Measurements from ENCODE around the gene NFU1.
A peak's percentile ranks its signal among the peaks of the same experiment; 100 is the strongest.
"Not testable (repeated sequence)": the region's sequence is repeated elsewhere in the genome, so short reads cannot be mapped to it uniquely, and the experiment has no call there.

NFU1 gene

GRCh38 chr2:69438580-69438979 is 1.3 kb upstream of the NFU1 start:
- no peak overlapping the region for H3K9ac ChIP-seq (ENCODE audit: insufficient read length)
- H3K9me3 ChIP-seq (ENCODE audit: low read depth, low read length): no peaks in the 10 kb centered on the region
- H3K27ac ChIP-seq: no peak overlapping the region
- H3K36me3 ChIP-seq (ENCODE audit: insufficient read depth, low read length): no peaks in the 10 kb centered on the region
- no peak for DNase-seq (ENCODE audit: low read depth, low spot score)
- TF ChIP-seq FOXP2 (optimal IDR thresholded peaks at IDR 0.05; ENCODE audit: control extremely low read depth, extremely low read length, insufficient read depth) (no peak), EZH2 (IDR thresholded peaks at IDR 0.05) (no peak), POLR2AphosphoS5 (IDR thresholded peaks at IDR 0.05; ENCODE audit: borderline replicate concordance, low read depth, low read length) (no peak)
- no peak overlapping the region for H3K4me3 ChIP-seq

GRCh38 chr2:69437751-69438154 is 518 bp upstream of the NFU1 start:
- Histone ChIP-seq H3K27ac (peak overlapping the region; percentile 81), H3K9me3 (ENCODE audit: low read depth, low read length) (no peaks in the 10 kb centered on the region), H3K9ac (ENCODE audit: insufficient read length) (peak overlapping the region; percentile 87), H3K36me3 (ENCODE audit: insufficient read depth, low read length) (no peaks in the 10 kb centered on the region), H3K4me3 (peak overlapping the region; percentile 89)
- DNase-seq (ENCODE audit: low read depth, low spot score): no peak
- TF ChIP-seq EZH2 (IDR thresholded peaks at IDR 0.05) (no peak), POLR2AphosphoS5 (IDR thresholded peaks at IDR 0.05; ENCODE audit: borderline replicate concordance, low read depth, low read length) (no peak), FOXP2 (optimal IDR thresholded peaks at IDR 0.05; ENCODE audit: control extremely low read depth, extremely low read length, insufficient read depth) (no peak)

- Histone ChIP-seq H3K9ac (ENCODE audit: insufficient read length) (peak overlapping the region; percentile 87), H3K4me3 (peak overlapping the region; percentile 89), H3K9me3 (ENCODE audit: low read depth, low read length) (no peaks in the 10 kb centered on the region), H3K27ac (peak overlapping the region; percentile 81), H3K36me3 (ENCODE audit: insufficient read depth, low read length) (no peaks in the 10 kb centered on the region)
- TF ChIP-seq POLR2AphosphoS5 (IDR thresholded peaks at IDR 0.05; ENCODE audit: borderline replicate concordance, low read depth, low read length) (no peak), EZH2 (IDR thresholded peaks at IDR 0.05) (no peak), FOXP2 (optimal IDR thresholded peaks at IDR 0.05; ENCODE audit: control extremely low read depth, extremely low read length, insufficient read depth) (no peak)
- no peak for DNase-seq (ENCODE audit: low read depth, low spot score)
Measured at GRCh38 chr2:69436596-69436937, 668 bp downstream of the NFU1 start.

GRCh38 chr2:69434753-69435152 is 2.5 kb downstream of the NFU1 start:
- Histone ChIP-seq H3K27ac (no peak overlapping the region), H3K9me3 (ENCODE audit: low read depth, low read length) (no peaks in the 10 kb centered on the region), H3K36me3 (ENCODE audit: insufficient read depth, low read length) (peaks cover 5% of the 10 kb centered on the region; the same call in 1 of the 2 replicates), H3K9ac (ENCODE audit: insufficient read length) (no peak overlapping the region), H3K4me3 (no peak overlapping the region)
- DNase-seq (ENCODE audit: low read depth, low spot score): no peak
- TF ChIP-seq FOXP2 (optimal IDR thresholded peaks at IDR 0.05; ENCODE audit: control extremely low read depth, extremely low read length, insufficient read depth): no peak
- no peak for TF ChIP-seq EZH2 (IDR thresholded peaks at IDR 0.05)
- no peak for TF ChIP-seq POLR2AphosphoS5 (IDR thresholded peaks at IDR 0.05; ENCODE audit: borderline replicate concordance, low read depth, low read length)

GRCh38 chr2:69429491-69430183 is 7.6 kb downstream of the NFU1 start:
- no peak overlapping the region for H3K9ac ChIP-seq (ENCODE audit: insufficient read length)
- no peak overlapping the region for H3K4me3 ChIP-seq
- TF ChIP-seq FOXP2 (optimal IDR thresholded peaks at IDR 0.05; ENCODE audit: control extremely low read depth, extremely low read length, insufficient read depth): no peak
- no peak for TF ChIP-seq POLR2AphosphoS5 (IDR thresholded peaks at IDR 0.05; ENCODE audit: borderline replicate concordance, low read depth, low read length)
- no peak for TF ChIP-seq EZH2 (IDR thresholded peaks at IDR 0.05)
- H3K9me3 ChIP-seq (ENCODE audit: low read depth, low read length): no peaks in the 10 kb centered on the region
- H3K27ac ChIP-seq: no peak overlapping the region
- peaks cover 19% of the 10 kb centered on the region for H3K36me3 ChIP-seq (ENCODE audit: insufficient read depth, low read length)
- DNase-seq (ENCODE audit: low read depth, low spot score): no peak

- Histone ChIP-seq H3K36me3 (ENCODE audit: insufficient read depth, low read length) (peaks cover 19% of the 10 kb centered on the region), H3K9me3 (ENCODE audit: low read depth, low read length) (no peaks in the 10 kb centered on the region), H3K4me3 (no peak overlapping the region), H3K9ac (ENCODE audit: insufficient read length) (no peak overlapping the region), H3K27ac (peak overlapping the region; percentile 20; the same call in 1 of the 2 replicates)
- no peak for DNase-seq (ENCODE audit: low read depth, low spot score)
- no peak for TF ChIP-seq POLR2AphosphoS5 (IDR thresholded peaks at IDR 0.05; ENCODE audit: borderline replicate concordance, low read depth, low read length)
- TF ChIP-seq EZH2 (IDR thresholded peaks at IDR 0.05): no peak
- TF ChIP-seq FOXP2 (optimal IDR thresholded peaks at IDR 0.05; ENCODE audit: control extremely low read depth, extremely low read length, insufficient read depth): no peak
Measured at GRCh38 chr2:69428981-69429380, 8.3 kb downstream of the NFU1 start.

- DNase-seq (ENCODE audit: low read depth, low spot score): no peak
- no peak overlapping the region for H3K4me3 ChIP-seq
- no peak overlapping the region for H3K9ac ChIP-seq (ENCODE audit: insufficient read length)
- H3K9me3 ChIP-seq (ENCODE audit: low read depth, low read length): no peaks in the 10 kb centered on the region
- H3K27ac ChIP-seq: no peak overlapping the region
- H3K36me3 ChIP-seq (ENCODE audit: insufficient read depth, low read length): peaks cover 12% of the 10 kb centered on the region
- TF ChIP-seq POLR2AphosphoS5 (IDR thresholded peaks at IDR 0.05; ENCODE audit: borderline replicate concordance, low read depth, low read length) (no peak), FOXP2 (optimal IDR thresholded peaks at IDR 0.05; ENCODE audit: control extremely low read depth, extremely low read length, insufficient read depth) (no peak), EZH2 (IDR thresholded peaks at IDR 0.05) (no peak)
Measured at GRCh38 chr2:69424419-69424818, 12.8 kb downstream of the NFU1 start.

- Histone ChIP-seq H3K36me3 (ENCODE audit: insufficient read depth, low read length) (peaks cover 16% of the 10 kb centered on the region; the same call in 1 of the 2 replicates), H3K4me3 (no peak overlapping the region), H3K27ac (no peak overlapping the region), H3K9ac (ENCODE audit: insufficient read length) (no peak overlapping the region), H3K9me3 (ENCODE audit: low read depth, low read length) (no peaks in the 10 kb centered on the region)
- no peak for DNase-seq (ENCODE audit: low read depth, low spot score)
- TF ChIP-seq EZH2 (IDR thresholded peaks at IDR 0.05) (no peak), POLR2AphosphoS5 (IDR thresholded peaks at IDR 0.05; ENCODE audit: borderline replicate concordance, low read depth, low read length) (no peak), FOXP2 (optimal IDR thresholded peaks at IDR 0.05; ENCODE audit: control extremely low read depth, extremely low read length, insufficient read depth) (no peak)
Measured at GRCh38 chr2:69422198-69422597, 15.0 kb downstream of the NFU1 start.

- DNase-seq (ENCODE audit: low read depth, low spot score): not testable (repeated sequence)
Measured at GRCh38 chr2:69419111-69419510, 18.1 kb downstream of the NFU1 start.

More at GRCh38 chr2:69419111-69419510, 18.1 kb downstream of the NFU1 start:
- not testable (repeated sequence) for H3K27ac ChIP-seq; H3K9me3 ChIP-seq (ENCODE audit: low read depth, low read length); H3K9ac ChIP-seq (ENCODE audit: insufficient read length); H3K4me3 ChIP-seq
- H3K36me3 ChIP-seq (ENCODE audit: insufficient read depth, low read length): peaks cover 21% of the 10 kb centered on the region; the same call in 1 of the 2 replicates
